ENCODE measurements around the gene ID2. TPM values are rescaled to one million over a fixed set of nuclear protein-coding genes. Genes with fewer than 3 reads are reported as not detected.

ID2 gene
- total RNA-seq, 1 experiment from 2014 or later: 48.6 TPM

- H3K36me3 Mint-ChIP-seq (ENCODE audit: insufficient read depth in 1 of 3, low read depth in 3 of 3): no peaks in the 10 kb centered on the region
- no peak overlapping the region for H3K4me2 ChIP-seq (ENCODE audit: insufficient read depth, insufficient read length, low read length)
- no peaks in the 10 kb centered on the region for H3K79me2 ChIP-seq (ENCODE audit: insufficient read depth, low read length)
- H3K4me1 ChIP-seq (ENCODE audit: insufficient read depth, low read length): no peaks in the 10 kb centered on the region
- DNase-seq: no peak
- H3K79me1 ChIP-seq (ENCODE audit: insufficient read depth, low read depth, low read length, poor library complexity, severe bottlenecking): no peaks in the 10 kb centered on the region
- no peaks in the 10 kb centered on the region for H3K9me3 ChIP-seq (ENCODE audit: control insufficient read depth, low read depth, low read length)
- no peaks in the 10 kb centered on the region for H3K27me3 ChIP-seq (ENCODE audit: insufficient read depth, low read length)
- WGBS (ENCODE audit: extremely low coverage, insufficient read length, low lambda C conversion rate): no CpG with 5 or more reads among the region's 3 CpGs
- H2BK12ac ChIP-seq (ENCODE audit: insufficient read length, low read depth, low read length): no peak overlapping the region
- H3K14ac ChIP-seq (ENCODE audit: insufficient read depth, low read length): no peak overlapping the region
- no peak overlapping the region for H3K4me3 Mint-ChIP-seq
- H4K20me1 ChIP-seq (ENCODE audit: control insufficient read depth, insufficient read depth, insufficient read length): no peaks in the 10 kb centered on the region
- H4K8ac ChIP-seq (replicated peaks; ENCODE audit: insufficient read length, low read depth, low read length): no peak overlapping the region
- no peak overlapping the region for H4K91ac ChIP-seq (ENCODE audit: insufficient read length, low read depth, low read length)
- H3T11ph ChIP-seq (ENCODE audit: low read length): no peak overlapping the region
- no peak overlapping the region for H3K27ac ChIP-seq (ENCODE audit: insufficient read length, low read depth, low read length)
- no peak overlapping the region for H4K5ac ChIP-seq (ENCODE audit: insufficient read length, low read depth, low read length)
- peaks cover 0 to 2% of the 10 kb centered on the region in 2 experiments; a peak in 2 of 5 replicates for H3K9me3 Mint-ChIP-seq
- no peak overlapping the region for H3K23ac ChIP-seq (ENCODE audit: insufficient read length, low read depth, low read length)
- H3K9ac ChIP-seq (ENCODE audit: extremely low read depth, insufficient read length, low read length): no peak overlapping the region
- H2AFZ ChIP-seq (ENCODE audit: low read length): no peak overlapping the region
- H2BK120ac ChIP-seq (ENCODE audit: low read depth, low read length, poor library complexity, severe bottlenecking): no peak overlapping the region
- H3K27ac Mint-ChIP-seq: no peak overlapping the region
- H3K4me1 Mint-ChIP-seq: peaks cover 4 to 8% of the 10 kb centered on the region in 2 experiments; a peak in 3 of 4 replicates
- no peak overlapping the region for H2AK5ac ChIP-seq (ENCODE audit: insufficient read length, low read length)
- H2BK20ac ChIP-seq (ENCODE audit: low read depth, low read length, poor library complexity, severe bottlenecking): no peak overlapping the region
- H3K56ac ChIP-seq (ENCODE audit: insufficient read length, low read depth, low read length): no peak overlapping the region
- no peak overlapping the region for H2BK5ac ChIP-seq (ENCODE audit: insufficient read length, low read length)
- H2BK15ac ChIP-seq (ENCODE audit: low read depth, low read length): no peak overlapping the region
- TF ChIP-seq CTCF (conservative IDR thresholded peaks at IDR 0.05): no peak
- H3K27me3 Mint-ChIP-seq (ENCODE audit: low read depth): peaks cover 2% of the 10 kb centered on the region; the same call in 1 of the 2 replicates
- no peaks in the 10 kb centered on the region for H3K23me2 ChIP-seq (ENCODE audit: insufficient read length, low read depth, low read length, poor library complexity, severe bottlenecking)
- no peak overlapping the region for H3K18ac ChIP-seq (ENCODE audit: insufficient read length, low read depth, low read length)
- H3K4ac ChIP-seq (ENCODE audit: low read depth, low read length): no peak overlapping the region
These were observed 29.1 kb downstream of the ID2 start for GRCh38 chr2:8710951-8711350.
